ENCODE measurements around the gene RNF31. TPM values are rescaled to one million over a fixed set of nuclear protein-coding genes. Genes with fewer than 3 reads are reported as not detected.

The RNF31 gene
- total and polyA plus RNA-seq, 2 of the 13 experiments (the other 11 are each of a cell fraction or from before 2014, with no cell fraction given), result 48.2 to 86.8 TPM

DNA sequence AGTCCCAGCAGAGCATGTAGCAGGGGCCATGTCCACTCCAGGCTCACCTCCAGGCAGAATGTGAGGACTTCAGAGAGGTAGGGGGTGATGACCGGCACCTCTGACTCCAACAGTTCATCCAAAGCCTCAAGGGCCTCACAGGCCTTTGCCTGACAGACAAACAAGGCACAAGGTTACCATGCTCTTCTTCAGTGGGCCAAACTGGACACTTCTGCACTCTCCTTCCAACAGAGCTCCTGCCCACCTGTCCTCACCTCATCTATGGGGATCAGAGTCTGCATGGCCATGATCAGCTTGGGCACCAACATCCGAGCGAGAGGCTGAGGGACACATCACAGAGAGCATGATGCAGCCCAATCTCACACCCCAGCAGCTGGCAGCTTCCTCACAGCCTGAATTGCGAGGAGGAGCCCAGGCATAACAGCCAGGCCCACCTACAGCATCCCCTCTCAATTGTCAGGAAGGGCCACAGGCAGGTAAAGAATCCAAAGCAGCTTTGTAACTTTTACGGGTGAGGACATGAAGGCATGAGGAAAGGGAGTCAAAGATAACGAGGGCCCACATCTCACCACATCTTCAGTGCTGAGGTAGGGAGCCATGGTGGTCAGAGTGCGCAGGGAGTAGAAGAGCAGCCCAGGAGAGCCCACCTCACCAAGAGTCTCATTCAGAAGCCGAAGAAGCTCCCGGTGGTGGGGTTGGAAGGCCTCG, 39.7 kb downstream of the RNF31 start:
- ATAC-seq (no peak), DNase-seq (ENCODE audit: low spot score) (no peak), FAIRE-seq (no peak)
- H3K9ac ChIP-seq (ENCODE audit: insufficient read depth, low read depth, low read length), result peak overlapping the region; percentile 84; the same call in 1 of the 2 replicates
- H3K4me1 ChIP-seq (ENCODE audit: insufficient read depth, low read length), result peaks cover 28% of the 10 kb centered on the region
- no peak overlapping the region for H2AFZ ChIP-seq (ENCODE audit: low read length)
- peak overlapping the region in 2 of 3 experiments; percentile 77 to 92; a peak in 4 of 6 replicates for H3K4me3 ChIP-seq (replicated peaks in 1 of 3; ENCODE audit: insufficient read depth in 1 of 3, low read depth in 2 of 3, low read length in 3 of 3)
- in situ Hi-C loops (cut with HindIII; ENCODE audit: extremely low pct_ligation_motif_present, low pct_unique_long_range_greater_than_20kb) (no loop called here), intact Hi-C loops (cut with micrococcal nuclease; ENCODE audit: unreplicated experiment) (no loop called here)
- H3K4me2 ChIP-seq (ENCODE audit: low read depth, low read length), result peak overlapping the region; percentile 96
- H3K27me3 ChIP-seq (ENCODE audit: control insufficient read depth in 1 of 2, insufficient read depth in 2 of 2, low read length in 2 of 2), result no peaks in the 10 kb centered on the region
- H4K20me1 ChIP-seq (ENCODE audit: insufficient read depth, low read length), result no peaks in the 10 kb centered on the region
- peaks cover 64 to 73% of the 10 kb centered on the region in 2 experiments for H3K36me3 ChIP-seq (replicated peaks in 1 of 2; ENCODE audit: control insufficient read depth in 1 of 2, insufficient read depth in 2 of 2, low read length in 2 of 2)
- 93% methylated on average over 10 of the region's 10 CpGs for WGBS (ENCODE audit: low lambda C conversion rate)
- no peak overlapping the region for H3K27ac ChIP-seq (ENCODE audit: extremely low read length, insufficient read depth, low read length)
- ChIA-PET POLR2A (interaction anchor here (0.8 to 6.4 kb wide), 9 partner anchors 9 to 112 kb away, joined by 4 to 65 read pairs (median 22); partner anchors contain the start of genes DCAF11, DHRS1, EMC9 and IRF9), CTCF (ENCODE audit: low intra/inter-chr PET ratio, low total read pairs) (no interaction called here)
- no TSS peak for BruUV-seq (replicated peaks)
- H3K9me3 ChIP-seq (ENCODE audit: low read length), result no peaks in the 10 kb centered on the region
- peaks cover 16% of the 10 kb centered on the region for H3K79me2 ChIP-seq (ENCODE audit: insufficient read depth, low read length)
- TF ChIP-seq BRD4 (CRISPR knock-in tag; IDR thresholded peaks at IDR 0.05) (peak; percentile 53; the same call in 1 of the 2 replicates), ZNF333 (CRISPR knock-in tag; IDR thresholded peaks at IDR 0.05; ENCODE audit: borderline replicate concordance) (peak; percentile 34; the same call in 1 of the 2 replicates), KLF11 (CRISPR knock-in tag; IDR thresholded peaks at IDR 0.05) (no peak), ZNF572 (CRISPR knock-in tag; IDR thresholded peaks at IDR 0.05) (0 out of 2 replicates have a peak, but pooled peaks have one; percentile 64), ZNF776 (CRISPR knock-in tag; IDR thresholded peaks at IDR 0.05) (peak; percentile 51; the same call in 1 of the 2 replicates), ZNF207 (IDR thresholded peaks at IDR 0.05; ENCODE audit: borderline replicate concordance) (0 out of 2 replicates have a peak, but pooled peaks have one; percentile 47), KLF16 (CRISPR knock-in tag; IDR thresholded peaks at IDR 0.05) (0 out of 4 replicates have a peak, but pooled peaks of 1 of the 2 experiments have one; percentile 68), BORCS8-MEF2B (CRISPR knock-in tag; IDR thresholded peaks at IDR 0.05) (peak; percentile 23; the same call in 1 of the 2 replicates), ZNF253 (CRISPR knock-in tag; IDR thresholded peaks at IDR 0.05; ENCODE audit: borderline replicate concordance) (peak; percentile 73; the same call in 1 of the 2 replicates), EEA1 (CRISPR knock-in tag; IDR thresholded peaks at IDR 0.05; ENCODE audit: borderline replicate concordance) (0 out of 2 replicates have a peak, but pooled peaks have one; percentile 65), MBD4 (IDR thresholded peaks at IDR 0.05; ENCODE audit: borderline replicate concordance, low read length) (no peak), EP300 (IDR thresholded peaks at IDR 0.05; ENCODE audit: low read depth in 2 of 2, low read length in 2 of 2) (no peak), EP300 (CRISPR knock-in tag; IDR thresholded peaks at IDR 0.05; ENCODE audit: borderline replicate concordance) (0 out of 2 replicates have a peak, but pooled peaks have one; percentile 43), ZNF563 (CRISPR knock-in tag; IDR thresholded peaks at IDR 0.05) (0 out of 2 replicates have a peak, but pooled peaks have one; percentile 35), MED8 (CRISPR knock-in tag; IDR thresholded peaks at IDR 0.05; ENCODE audit: insufficient replicate concordance) (peak; percentile 21), GATAD1 (CRISPR knock-in tag; IDR thresholded peaks at IDR 0.05) (0 out of 2 replicates have a peak, but pooled peaks have one; percentile 12), PHF8 (CRISPR knock-in tag; IDR thresholded peaks at IDR 0.05) (0 out of 2 replicates have a peak, but pooled peaks have one; percentile 11)
- TF ChIP-seq, protein P1, sequence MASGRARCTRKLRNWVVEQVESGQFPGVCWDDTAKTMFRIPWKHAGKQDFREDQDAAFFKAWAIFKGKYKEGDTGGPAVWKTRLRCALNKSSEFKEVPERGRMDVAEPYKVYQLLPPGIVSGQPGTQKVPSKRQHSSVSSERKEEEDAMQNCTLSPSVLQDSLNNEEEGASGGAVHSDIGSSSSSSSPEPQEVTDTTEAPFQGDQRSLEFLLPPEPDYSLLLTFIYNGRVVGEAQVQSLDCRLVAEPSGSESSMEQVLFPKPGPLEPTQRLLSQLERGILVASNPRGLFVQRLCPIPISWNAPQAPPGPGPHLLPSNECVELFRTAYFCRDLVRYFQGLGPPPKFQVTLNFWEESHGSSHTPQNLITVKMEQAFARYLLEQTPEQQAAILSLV (CRISPR knock-in tag; IDR thresholded peaks at IDR 0.05; ENCODE audit: borderline replicate concordance), result no peak
- TF ChIP-seq, protein P2, sequence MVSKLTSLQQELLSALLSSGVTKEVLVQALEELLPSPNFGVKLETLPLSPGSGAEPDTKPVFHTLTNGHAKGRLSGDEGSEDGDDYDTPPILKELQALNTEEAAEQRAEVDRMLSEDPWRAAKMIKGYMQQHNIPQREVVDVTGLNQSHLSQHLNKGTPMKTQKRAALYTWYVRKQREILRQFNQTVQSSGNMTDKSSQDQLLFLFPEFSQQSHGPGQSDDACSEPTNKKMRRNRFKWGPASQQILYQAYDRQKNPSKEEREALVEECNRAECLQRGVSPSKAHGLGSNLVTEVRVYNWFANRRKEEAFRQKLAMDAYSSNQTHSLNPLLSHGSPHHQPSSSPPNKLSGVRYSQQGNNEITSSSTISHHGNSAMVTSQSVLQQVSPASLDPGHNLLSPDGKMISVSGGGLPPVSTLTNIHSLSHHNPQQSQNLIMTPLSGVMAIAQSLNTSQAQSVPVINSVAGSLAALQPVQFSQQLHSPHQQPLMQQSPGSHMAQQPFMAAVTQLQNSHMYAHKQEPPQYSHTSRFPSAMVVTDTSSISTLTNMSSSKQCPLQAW (CRISPR knock-in tag; IDR thresholded peaks at IDR 0.05), result no peak
- TF ChIP-seq, protein P3, sequence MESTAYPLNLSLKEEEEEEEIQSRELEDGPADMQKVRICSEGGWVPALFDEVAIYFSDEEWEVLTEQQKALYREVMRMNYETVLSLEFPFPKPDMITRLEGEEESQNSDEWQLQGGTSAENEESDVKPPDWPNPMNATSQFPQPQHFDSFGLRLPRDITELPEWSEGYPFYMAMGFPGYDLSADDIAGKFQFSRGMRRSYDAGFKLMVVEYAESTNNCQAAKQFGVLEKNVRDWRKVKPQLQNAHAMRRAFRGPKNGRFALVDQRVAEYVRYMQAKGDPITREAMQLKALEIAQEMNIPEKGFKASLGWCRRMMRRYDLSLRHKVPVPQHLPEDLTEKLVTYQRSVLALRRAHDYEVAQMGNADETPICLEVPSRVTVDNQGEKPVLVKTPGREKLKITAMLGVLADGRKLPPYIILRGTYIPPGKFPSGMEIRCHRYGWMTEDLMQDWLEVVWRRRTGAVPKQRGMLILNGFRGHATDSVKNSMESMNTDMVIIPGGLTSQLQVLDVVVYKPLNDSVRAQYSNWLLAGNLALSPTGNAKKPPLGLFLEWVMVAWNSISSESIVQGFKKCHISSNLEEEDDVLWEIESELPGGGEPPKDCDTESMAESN (CRISPR knock-in tag; conservative IDR thresholded peaks at IDR 0.05), result no peak

Data from HepG2 (cell line).